ENCODE data around the gene RBM4. TPM values are rescaled to one million over a fixed set of nuclear protein-coding genes. Genes with fewer than 3 reads are reported as not detected.

Gene RBM4
- total and polyA plus RNA-seq, 2 of the 13 experiments (the other 11 are each of a cell fraction or from before 2014, with no cell fraction given): 126 to 136 TPM

DNA sequence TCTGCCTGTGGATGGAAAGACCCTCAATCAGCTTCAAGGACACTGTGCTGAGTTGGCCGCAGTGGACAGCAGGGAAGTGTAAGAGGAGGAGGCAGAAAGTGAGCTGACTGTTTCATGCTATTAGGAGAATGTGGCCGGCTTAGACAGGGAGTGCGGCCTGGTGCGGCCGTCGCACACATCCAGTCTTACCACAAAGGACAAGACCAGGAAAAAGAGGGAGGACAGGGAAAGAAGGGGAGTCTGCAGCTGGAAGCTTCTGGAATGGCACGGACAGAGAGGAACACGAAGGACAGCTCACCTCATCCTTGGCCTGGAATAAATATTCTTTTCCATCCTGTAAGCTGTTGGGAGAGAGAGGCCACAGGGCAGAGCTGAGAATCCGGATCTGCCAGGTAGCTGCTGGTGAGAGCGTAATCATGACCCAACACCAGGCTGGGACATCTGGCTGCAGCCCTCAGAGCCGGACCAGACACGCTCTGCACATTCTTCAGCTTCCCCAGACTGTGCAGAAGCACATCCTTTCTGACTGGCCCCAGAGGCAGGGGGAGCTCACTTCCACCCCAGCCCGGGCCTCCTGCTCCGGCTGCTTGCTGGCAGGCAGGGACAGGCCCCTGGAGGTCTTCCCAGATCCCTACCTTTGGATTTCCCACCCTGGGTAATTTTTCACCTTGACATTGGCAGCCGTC, 47.7 kb downstream of the RBM4 start:
- H3K27ac ChIP-seq (ENCODE audit: extremely low read length, insufficient read depth, low read length): no peak overlapping the region
- H4K20me1 ChIP-seq (ENCODE audit: insufficient read depth, low read length): no peaks in the 10 kb centered on the region
- no peak overlapping the region for H3K4me2 ChIP-seq (ENCODE audit: low read depth, low read length)
- no peak for FAIRE-seq
- no peaks in the 10 kb centered on the region for H3K36me3 ChIP-seq (replicated peaks in 1 of 2; ENCODE audit: control insufficient read depth in 1 of 2, insufficient read depth in 2 of 2, low read length in 2 of 2)
- no TSS peak for BruUV-seq (replicated peaks)
- H3K79me2 ChIP-seq (ENCODE audit: insufficient read depth, low read length): no peaks in the 10 kb centered on the region
- H2AFZ ChIP-seq (ENCODE audit: low read length): no peak overlapping the region
- TF ChIP-seq, protein P1, sequence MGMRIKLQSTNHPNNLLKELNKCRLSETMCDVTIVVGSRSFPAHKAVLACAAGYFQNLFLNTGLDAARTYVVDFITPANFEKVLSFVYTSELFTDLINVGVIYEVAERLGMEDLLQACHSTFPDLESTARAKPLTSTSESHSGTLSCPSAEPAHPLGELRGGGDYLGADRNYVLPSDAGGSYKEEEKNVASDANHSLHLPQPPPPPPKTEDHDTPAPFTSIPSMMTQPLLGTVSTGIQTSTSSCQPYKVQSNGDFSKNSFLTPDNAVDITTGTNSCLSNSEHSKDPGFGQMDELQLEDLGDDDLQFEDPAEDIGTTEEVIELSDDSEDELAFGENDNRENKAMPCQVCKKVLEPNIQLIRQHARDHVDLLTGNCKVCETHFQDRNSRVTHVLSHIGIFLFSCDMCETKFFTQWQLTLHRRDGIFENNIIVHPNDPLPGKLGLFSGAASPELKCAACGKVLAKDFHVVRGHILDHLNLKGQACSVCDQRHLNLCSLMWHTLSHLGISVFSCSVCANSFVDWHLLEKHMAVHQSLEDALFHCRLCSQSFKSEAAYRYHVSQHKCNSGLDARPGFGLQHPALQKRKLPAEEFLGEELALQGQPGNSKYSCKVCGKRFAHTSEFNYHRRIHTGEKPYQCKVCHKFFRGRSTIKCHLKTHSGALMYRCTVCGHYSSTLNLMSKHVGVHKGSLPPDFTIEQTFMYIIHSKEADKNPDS (CRISPR knock-in tag; IDR thresholded peaks at IDR 0.05): no peak
- TF ChIP-seq HMGA1 (CRISPR knock-in tag; conservative IDR thresholded peaks at IDR 0.05) (no peak), ZFP36L1 (CRISPR knock-in tag; IDR thresholded peaks at IDR 0.05) (no peak), TMF1 (CRISPR knock-in tag; IDR thresholded peaks at IDR 0.05; ENCODE audit: low read depth) (no peak), ZNF607 (CRISPR knock-in tag; IDR thresholded peaks at IDR 0.05; ENCODE audit: borderline replicate concordance) (no peak), ZNF430 (CRISPR knock-in tag; IDR thresholded peaks at IDR 0.05) (no peak), KLF13 (CRISPR knock-in tag; IDR thresholded peaks at IDR 0.05) (no peak), ZMAT3 (CRISPR knock-in tag; conservative IDR thresholded peaks at IDR 0.05) (no peak), BRCA1 (CRISPR knock-in tag; IDR thresholded peaks at IDR 0.05) (no peak), PLRG1 (conservative IDR thresholded peaks at IDR 0.05) (no peak), ZNF549 (CRISPR knock-in tag; IDR thresholded peaks at IDR 0.05) (no peak)
- TF ChIP-seq, protein P2, sequence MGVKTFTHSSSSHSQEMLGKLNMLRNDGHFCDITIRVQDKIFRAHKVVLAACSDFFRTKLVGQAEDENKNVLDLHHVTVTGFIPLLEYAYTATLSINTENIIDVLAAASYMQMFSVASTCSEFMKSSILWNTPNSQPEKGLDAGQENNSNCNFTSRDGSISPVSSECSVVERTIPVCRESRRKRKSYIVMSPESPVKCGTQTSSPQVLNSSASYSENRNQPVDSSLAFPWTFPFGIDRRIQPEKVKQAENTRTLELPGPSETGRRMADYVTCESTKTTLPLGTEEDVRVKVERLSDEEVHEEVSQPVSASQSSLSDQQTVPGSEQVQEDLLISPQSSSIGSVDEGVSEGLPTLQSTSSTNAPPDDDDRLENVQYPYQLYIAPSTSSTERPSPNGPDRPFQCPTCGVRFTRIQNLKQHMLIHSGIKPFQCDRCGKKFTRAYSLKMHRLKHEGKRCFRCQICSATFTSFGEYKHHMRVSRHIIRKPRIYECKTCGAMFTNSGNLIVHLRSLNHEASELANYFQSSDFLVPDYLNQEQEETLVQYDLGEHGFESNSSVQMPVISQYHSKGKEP (CRISPR knock-in tag; IDR thresholded peaks at IDR 0.05): no peak
- H3K27me3 ChIP-seq (ENCODE audit: control insufficient read depth in 1 of 2, insufficient read depth in 2 of 2, low read length in 2 of 2): no peaks in the 10 kb centered on the region; a peak in 1 of 5 replicates
- intact Hi-C loops (cut with micrococcal nuclease; ENCODE audit: unreplicated experiment) (no loop called here), in situ Hi-C loops (cut with HindIII; ENCODE audit: extremely low pct_ligation_motif_present, low pct_unique_long_range_greater_than_20kb) (no loop called here)
- no peak for DNase-seq (ENCODE audit: low spot score)
- no peaks in the 10 kb centered on the region for H3K9me3 ChIP-seq (ENCODE audit: low read length)
- CTCF ChIA-PET (ENCODE audit: low intra/inter-chr PET ratio, low total read pairs): no interaction called here
- no peaks in the 10 kb centered on the region for H3K4me1 ChIP-seq (ENCODE audit: insufficient read depth, low read length)
- WGBS (ENCODE audit: low lambda C conversion rate): 92% methylated on average over 9 of the region's 15 CpGs
- no peak overlapping the region for H3K4me3 ChIP-seq (replicated peaks in 1 of 3; ENCODE audit: insufficient read depth in 1 of 3, low read depth in 2 of 3, low read length in 3 of 3)
- POLR2A ChIA-PET: no interaction called here
- no peak overlapping the region for H3K9ac ChIP-seq (ENCODE audit: insufficient read depth, low read depth, low read length)
- no peak for ATAC-seq

Data from HepG2 (cell line).